PC-9 (cell line): ENCODE data around the gene ADGB. TPM values are rescaled to one million over a fixed set of nuclear protein-coding genes. Genes with fewer than 3 reads are reported as not detected.

Experiments used
- BruUV-seq: library from RNA; stranded (reverse); fragments of 400-500 nt; replicated peaks from 2 replicates; lab custom pipeline; 2021; lab: Mats Ljungman, UMichigan
- CTCF ChIA-PET: fragments of 300-600 bp; sonication (Branson Sonifier 250); formaldehyde crosslinking; loops from one replicate; lab custom pipeline; 2022; ENCODE audit warnings: antibody characterized with exemption; lab: Charles Lee
- POLR2A ChIA-PET: fragments of 300-600 bp; sonication (Branson Sonifier 250); formaldehyde crosslinking; loops from one replicate; lab custom pipeline; 2022; ENCODE audit warnings: antibody characterized with exemption; ENCODE audit not compliant: unreplicated experiment; lab: Charles Lee
- DNase-seq, 2 experiments: peaks; one replicate each; pipeline versions ENCODE4 v3.0.0 to v3.0.0-alpha.2; 2015 to 2022; ENCODE audit warnings: mixed read lengths in 1 of 2
- H2AFZ ChIP-seq: fragments of 200-600 bp; sonication (generic); 2 replicates; pipeline ENCODE4 v1.8.1; 2017; ENCODE audit warnings: antibody characterized with exemption
- H3F3A ChIP-seq: fragments of 200-600 bp; sonication (generic); 2 replicates; pipeline ENCODE4 v1.8.1; 2017; ENCODE audit warnings: antibody characterized with exemption, mild to moderate bottlenecking, low read depth; ENCODE audit not compliant: insufficient read depth
- H3K27ac ChIP-seq: fragments of 200-600 bp; sonication (generic); 2 replicates; pipeline ENCODE4 v1.6.1; 2016; ENCODE audit warnings: mixed run types
- H3K27me3 ChIP-seq: fragments of 200-600 bp; sonication (generic); 2 replicates; pipeline ENCODE4 v1.6.1; 2016; ENCODE audit warnings: low read depth, mixed run types; ENCODE audit not compliant: insufficient read depth
- H3K36me3 ChIP-seq: fragments of 200-600 bp; sonication (generic); 2 replicates; pipeline ENCODE4 v1.6.1; 2016; ENCODE audit warnings: low read depth, mixed run types
- H3K4me1 ChIP-seq: fragments of 200-600 bp; sonication (generic); replicated peaks from 2 replicates; pipeline ENCODE4 v1.6.1; 2016; ENCODE audit warnings: mixed run types; ENCODE audit not compliant: insufficient read depth
- H3K4me2 ChIP-seq: fragments of 200-600 bp; sonication (generic); 2 replicates; pipeline ENCODE4 v1.6.1; 2017; ENCODE audit warnings: mixed run types
- H3K4me3 ChIP-seq: fragments of 200-600 bp; sonication (generic); 2 replicates; pipeline ENCODE4 v1.6.1; 2016; ENCODE audit warnings: mixed run types
- H3K79me2 ChIP-seq: fragments of 200-600 bp; sonication (generic); 2 replicates; pipeline ENCODE4 v1.6.1; 2017; ENCODE audit warnings: low read depth, mixed run types
- H3K9me2 ChIP-seq: fragments of 200-600 bp; sonication (generic); 2 replicates; pipeline ENCODE4 v1.8.1; 2017; ENCODE audit warnings: mild to moderate bottlenecking; ENCODE audit not compliant: insufficient read depth
- H3K9me3 ChIP-seq: fragments of 200-600 bp; sonication (generic); 2 replicates; pipeline ENCODE4 v1.8.1; 2016; ENCODE audit warnings: low read depth; ENCODE audit not compliant: insufficient read depth
- H4K20me1 ChIP-seq: fragments of 200-600 bp; sonication (generic); 2 replicates; pipeline ENCODE4 v1.8.1; 2017; ENCODE audit not compliant: insufficient read depth
- CTCF ChIP-seq: fragments of 200-600 bp; sonication (generic); conservative IDR thresholded peaks from 2 replicates; pipeline ENCODE4 v1.6.1; 2017; ENCODE audit warnings: mixed run types, antibody characterized with exemption, mild to moderate bottlenecking, moderate library complexity
- EZH2 ChIP-seq: fragments of 200-600 bp; sonication (generic); IDR thresholded peaks from 2 replicates; pipeline ENCODE4 v1.8.0; 2017; ENCODE audit warnings: antibody characterized with exemption, low read depth
- intact Hi-C: fragments of 100-400 bp; cut with micrococcal nuclease; formaldehyde crosslinking; loops from one replicate; pipeline ENCODE4 v1.10.0; 2022; ENCODE audit not compliant: unreplicated experiment
- total RNA-seq: library from RNA; stranded (reverse); gene quantifications from 2 replicates; pipeline ENCODE4 v1.2.3, GENCODE V29; 2021

ADGB gene
- total RNA-seq, 1 experiment from 2014 or later, result not detected

GRCh38 chr6:146590492-146590891 lies 8.3 kb upstream of the ADGB start:
- no peak overlapping the region for H3K4me2 ChIP-seq
- no peak overlapping the region for H3K4me3 ChIP-seq
- no peaks in the 10 kb centered on the region for H3K9me2 ChIP-seq
- CTCF ChIA-PET, result no interaction called here
- H3K4me1 ChIP-seq, result no peaks in the 10 kb centered on the region
- no peaks in the 10 kb centered on the region for H3K36me3 ChIP-seq
- no peaks in the 10 kb centered on the region for H3K27me3 ChIP-seq
- no peak overlapping the region for H3K27ac ChIP-seq
- POLR2A ChIA-PET, result no interaction called here
- H3K9me3 ChIP-seq, result 0 out of 2 replicates have a peak, but pooled peaks cover 5% of the 10 kb centered on the region
- intact Hi-C loops, result no loop called here
- H4K20me1 ChIP-seq, result no peaks in the 10 kb centered on the region
- no peak for DNase-seq
- H2AFZ ChIP-seq, result no peak overlapping the region
- TF ChIP-seq CTCF (no peak), EZH2 (no peak)
- H3K79me2 ChIP-seq, result no peaks in the 10 kb centered on the region
- no peaks in the 10 kb centered on the region for H3F3A ChIP-seq
- BruUV-seq, result no TSS peak

- Histone ChIP-seq H3K4me2 (no peak overlapping the region), H3K4me1 (no peaks in the 10 kb centered on the region), H4K20me1 (no peaks in the 10 kb centered on the region), H3F3A (no peaks in the 10 kb centered on the region), H3K27ac (no peak overlapping the region), H3K36me3 (no peaks in the 10 kb centered on the region), H3K4me3 (no peak overlapping the region), H3K79me2 (no peaks in the 10 kb centered on the region), H3K27me3 (no peaks in the 10 kb centered on the region), H3K9me2 (no peaks in the 10 kb centered on the region), H2AFZ (no peak overlapping the region), H3K9me3 (0 out of 2 replicates have a peak, but pooled peaks cover 5% of the 10 kb centered on the region)
- no peak for TF ChIP-seq CTCF
- no peak for TF ChIP-seq EZH2
- ChIA-PET CTCF (no interaction called here), POLR2A (no interaction called here)
- BruUV-seq, result no TSS peak
- intact Hi-C loops, result no loop called here
- DNase-seq, result no peak
These were observed 6.3 kb upstream of the ADGB start for GRCh38 chr6:146592451-146592850.

- BruUV-seq, result no TSS peak
- DNase-seq, result no peak
- intact Hi-C loops, result no loop called here
- no peaks in the 10 kb centered on the region for H3K27me3 ChIP-seq
- no peak overlapping the region for H2AFZ ChIP-seq
- no peaks in the 10 kb centered on the region for H4K20me1 ChIP-seq
- ChIA-PET CTCF (no interaction called here), POLR2A (no interaction called here)
- no peaks in the 10 kb centered on the region for H3K9me2 ChIP-seq
- H3K36me3 ChIP-seq, result no peaks in the 10 kb centered on the region
- TF ChIP-seq EZH2 (no peak), CTCF (no peak)
- H3K4me3 ChIP-seq, result no peak overlapping the region
- H3K79me2 ChIP-seq, result no peaks in the 10 kb centered on the region
- H3K4me1 ChIP-seq, result no peaks in the 10 kb centered on the region
- H3K4me2 ChIP-seq, result no peak overlapping the region
- no peaks in the 10 kb centered on the region for H3F3A ChIP-seq
- H3K9me3 ChIP-seq, result no peaks in the 10 kb centered on the region
- H3K27ac ChIP-seq, result no peak overlapping the region
These were observed 4.8 kb upstream of the ADGB start for GRCh38 chr6:146593986-146594385.
